Astrocyte of the cerebellum (primary cell): ENCODE results near the gene HAPLN3.

Experiments used
- DNase-seq: peaks from one replicate; pipeline ENCODE4 v3.0.0-alpha.2; 2011; ENCODE audit warnings: low read depth
- H3K4me3 ChIP-seq: 2 replicates; pipeline ENCODE4 v1.5.1; 2011; ENCODE audit warnings: mild to moderate bottlenecking, low read depth, low read length, moderate library complexity
- CTCF ChIP-seq: IDR thresholded peaks from 2 replicates; pipeline ENCODE4 v1.5.1; 2012; ENCODE audit warnings: low read length, low read depth, moderate library complexity, mild to moderate bottlenecking; ENCODE audit errors: missing control alignments
- in situ Hi-C: cut with HindIII; loops from 2 replicates; pipeline ENCODE4 v1.10.0; 2017; ENCODE audit warnings: low sequenced_read_pairs

Gene HAPLN3

GRCh38 chr15:88852476-88852875, 42.9 kb downstream of the HAPLN3 start:
- H3K4me3 ChIP-seq = no peak overlapping the region
- in situ Hi-C loops = no loop called here
- no peak for TF ChIP-seq CTCF
- DNase-seq = no peak

DNA sequence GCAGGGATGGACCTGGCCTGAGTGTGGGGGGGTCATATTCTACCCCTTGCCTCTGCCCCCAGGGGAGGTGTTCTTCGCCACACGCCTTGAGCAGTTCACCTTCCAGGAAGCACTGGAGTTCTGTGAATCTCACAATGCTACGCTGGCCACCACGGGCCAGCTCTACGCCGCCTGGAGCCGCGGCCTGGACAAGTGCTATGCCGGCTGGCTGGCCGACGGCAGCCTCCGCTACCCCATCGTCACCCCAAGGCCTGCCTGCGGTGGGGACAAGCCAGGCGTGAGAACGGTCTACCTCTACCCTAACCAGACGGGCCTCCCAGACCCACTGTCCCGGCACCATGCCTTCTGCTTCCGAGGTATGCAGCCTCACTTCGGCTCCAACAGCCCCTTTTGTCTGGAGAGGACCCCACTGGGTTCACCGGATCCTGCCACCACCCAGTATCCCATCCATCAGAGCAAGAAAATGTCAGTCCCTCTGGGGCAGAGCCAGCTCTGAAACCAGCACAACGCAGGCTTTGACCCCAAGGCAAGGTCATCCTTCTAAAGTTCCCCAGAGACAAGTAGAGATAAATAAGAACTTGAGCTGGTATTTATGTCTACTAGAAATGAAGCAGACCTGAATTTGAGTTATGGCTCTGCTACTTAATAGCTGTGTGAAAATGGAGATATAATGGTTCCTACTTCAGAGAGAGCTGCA, 45.8 kb downstream of the HAPLN3 start:
- no peak for DNase-seq
- no peak overlapping the region for H3K4me3 ChIP-seq
- TF ChIP-seq CTCF = no peak
- in situ Hi-C loops = no loop called here

- no peak overlapping the region for H3K4me3 ChIP-seq
- TF ChIP-seq CTCF = no peak
- no peak for DNase-seq
- in situ Hi-C loops = no loop called here
These were observed 47.1 kb downstream of the HAPLN3 start for GRCh38 chr15:88848203-88848602.

- in situ Hi-C loops = no loop called here
- no peak for TF ChIP-seq CTCF
- no peak overlapping the region for H3K4me3 ChIP-seq
- no peak for DNase-seq
These were observed 48.2 kb downstream of the HAPLN3 start for GRCh38 chr15:88847144-88847543.

DNA sequence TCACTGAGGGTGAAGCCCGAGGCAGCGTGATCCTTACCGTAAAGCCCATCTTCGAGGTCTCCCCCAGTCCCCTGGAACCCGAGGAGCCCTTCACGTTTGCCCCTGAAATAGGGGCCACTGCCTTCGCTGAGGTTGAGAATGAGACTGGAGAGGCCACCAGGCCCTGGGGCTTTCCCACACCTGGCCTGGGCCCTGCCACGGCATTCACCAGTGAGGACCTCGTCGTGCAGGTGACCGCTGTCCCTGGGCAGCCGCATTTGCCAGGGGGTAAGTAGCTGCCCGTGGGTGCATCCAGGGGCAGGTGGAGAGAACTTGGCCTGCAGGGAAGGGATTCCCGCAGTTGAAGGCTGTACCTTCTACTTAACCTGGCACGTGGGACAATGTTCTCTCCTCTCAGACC, 49.7 kb downstream of the HAPLN3 start:
- in situ Hi-C loops = no loop called here
- DNase-seq = no peak
- H3K4me3 ChIP-seq = no peak overlapping the region

DNA sequence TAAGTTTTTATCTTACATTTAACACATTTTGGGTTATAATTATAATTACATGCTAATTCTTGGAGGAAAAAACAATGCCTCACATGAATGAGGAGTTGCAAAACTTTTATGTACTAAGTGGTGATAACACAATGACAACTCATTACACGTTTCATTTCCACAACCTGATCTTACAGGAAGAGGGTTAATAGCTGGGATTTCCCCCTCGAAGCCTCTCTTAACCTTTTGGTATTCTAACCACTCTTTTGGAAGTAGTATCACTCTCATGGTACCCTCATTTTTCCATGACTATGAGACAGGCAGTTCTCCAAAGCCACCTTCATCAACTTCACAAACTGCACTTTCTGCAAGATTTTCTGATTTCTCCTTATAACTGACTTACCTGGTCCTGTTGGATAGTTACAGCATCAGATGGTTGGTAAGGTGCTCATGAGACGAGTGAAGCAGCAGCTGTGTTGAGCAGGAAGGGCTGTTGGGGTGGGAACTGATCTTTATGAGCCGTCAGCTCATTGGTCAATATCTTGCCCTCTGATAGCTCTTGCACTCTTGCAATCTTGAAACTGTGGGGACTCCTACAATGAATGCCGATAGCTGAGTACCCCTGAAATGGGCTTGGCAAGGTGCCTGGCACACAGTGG, 50.5 kb downstream of the HAPLN3 start:
- in situ Hi-C loops = no loop called here
- no peak overlapping the region for H3K4me3 ChIP-seq
- no peak for TF ChIP-seq CTCF
- DNase-seq = no peak

More for the DNA sequence above, 49.7 kb downstream of the HAPLN3 start:
- TF ChIP-seq CTCF = no peak
